ENCODE measurements around the gene BMERB1.

- no peak for TF ChIP-seq EZH2phosphoT487 (IDR thresholded peaks at IDR 0.05; ENCODE audit: borderline replicate concordance, low read length)
- no peak for TF ChIP-seq CTCF (conservative IDR thresholded peaks at IDR 0.05; ENCODE audit: low read depth, low read length)
Observed at GRCh38 chr16:15608398-15609285, 174.3 kb downstream of the BMERB1 start.
